Inflammatory macrophage treated with lipopolysaccharide for 1 hour (primary cell): ENCODE measurements around the gene VPS51.
A peak's percentile ranks its signal among the peaks of the same experiment; 100 is the strongest.

Experiments used
- DNase-seq, 2 donors: peaks; one replicate each; pipeline ENCODE4 v3.0.0-alpha.2; 2020 to 2022

The VPS51 gene

GRCh38 chr11:65121865-65122696 lies 26.1 kb downstream of the VPS51 start, which contains the start of the genes FAU and MRPL49:
Gene FAU (minus strand): TSS chr11:65122134. CDS start chr11:65121813, 321 bp downstream.
Gene MRPL49 (plus strand): TSS chr11:65122321. CDS start chr11:65122347, 26 bp downstream.
- DNase-seq: peak; percentile 96 to 99

GRCh38 chr11:65124480-65125196 lies 28.6 kb downstream of the VPS51 start:
- DNase-seq: no peak

GRCh38 chr11:65125197-65126056 lies 29.4 kb downstream of the VPS51 start:
- DNase-seq: no peak

- no peak for DNase-seq
These were observed 30.7 kb downstream of the VPS51 start for GRCh38 chr11:65126624-65127274.

GRCh38 chr11:65127473-65128181 lies 31.6 kb downstream of the VPS51 start:
- DNase-seq: no peak

GRCh38 chr11:65128182-65129145 lies 32.5 kb downstream of the VPS51 start:
- DNase-seq: no peak

- DNase-seq: no peak
These were observed 33.8 kb downstream of the VPS51 start for GRCh38 chr11:65129649-65130441.

GRCh38 chr11:65130631-65131416 lies 34.8 kb downstream of the VPS51 start:
- no peak for DNase-seq

GRCh38 chr11:65131417-65131776 lies 35.4 kb downstream of the VPS51 start:
- no peak for DNase-seq

GRCh38 chr11:65131895-65132237 lies 35.9 kb downstream of the VPS51 start:
- DNase-seq: no peak

- no peak for DNase-seq
These were observed 36.4 kb downstream of the VPS51 start for GRCh38 chr11:65132238-65132987.

- DNase-seq: peak in 1 of 2 donors; percentile 23
These were observed 37.1 kb downstream of the VPS51 start for GRCh38 chr11:65132988-65133700.

GRCh38 chr11:65133724-65134123 lies 37.7 kb downstream of the VPS51 start:
- no peak for DNase-seq

GRCh38 chr11:65134240-65134951 lies 38.4 kb downstream of the VPS51 start, which contains the start of gene SYVN1:
Gene SYVN1 (minus strand): TSS chr11:65134519. CDS start chr11:65133601, 918 bp downstream.
- peak; percentile 87 for DNase-seq

- DNase-seq: peak; percentile 89 to 93
These were observed 39.1 kb downstream of the VPS51 start for GRCh38 chr11:65134952-65135632.

GRCh38 chr11:65135633-65136145 lies 39.7 kb downstream of the VPS51 start:
- DNase-seq: no peak
